Cardiac muscle cell (in vitro differentiated cells and primary cell): ENCODE data around the gene LSM14B. TPM values are rescaled to one million over a fixed set of nuclear protein-coding genes. Genes with fewer than 3 reads are reported as not detected.
A peak's percentile ranks its signal among the peaks of the same experiment; 100 is the strongest.

ENCODE experiments used
- DNase-seq, 2 donors: peaks; one replicate each; pipeline versions ENCODE4 v3.0.0 to v3.0.0-alpha.2; 2010 to 2017; ENCODE audit warnings: low read depth in 1 of 2, low spot score in 1 of 2
- H3K27ac ChIP-seq: fragments of 200-600 bp; sonication (generic); 2 replicates; pipeline ENCODE4 v1.5.1; 2016
- H3K27me3 ChIP-seq: fragments of 200-600 bp; sonication (generic); 2 replicates; pipeline ENCODE4 v1.6.0; 2016; ENCODE audit warnings: control low read depth
- H3K36me3 ChIP-seq: fragments of 200-600 bp; sonication (generic); 2 replicates; pipeline ENCODE4 v1.5.1; 2016; ENCODE audit warnings: control low read depth
- H3K4me1 ChIP-seq: fragments of 200-600 bp; sonication (generic); 2 replicates; pipeline ENCODE4 v1.8.1; 2017; ENCODE audit warnings: low read depth, mild to moderate bottlenecking, mixed run types
- H3K4me3 ChIP-seq: fragments of 200-600 bp; sonication (generic); 2 replicates; pipeline ENCODE4 v1.5.1; 2016; ENCODE audit warnings: mild to moderate bottlenecking
- H3K9me3 ChIP-seq: fragments of 200-600 bp; sonication (generic); 2 replicates; pipeline ENCODE4 v1.5.1; 2017; ENCODE audit warnings: low read depth, mild to moderate bottlenecking, control low read depth
- CTCF ChIP-seq: IDR thresholded peaks from 2 replicates; pipeline ENCODE4 v1.5.1; 2012; ENCODE audit warnings: low read depth, mild to moderate bottlenecking, low read length
- polyA plus RNA-seq: library from polyadenylated mRNA; unstranded; fragments of >200 nt; fragmentation: Nextera tagmentation; extraction: Ambion mirVana; gene quantifications from 2 replicates; pipeline ENCODE4 v1.2.1, GENCODE V29; 2016
- total RNA-seq: library from RNA; depleted of rRNA; stranded (reverse); fragments of >200 nt; gene quantifications from 2 replicates; pipeline ENCODE4 v1.2.3, GENCODE V29; 2016

The LSM14B gene
- total and polyA plus RNA-seq, 2 experiments from 2014 or later: 6.5 to 71.8 TPM

- Histone ChIP-seq H3K4me3 (no peak overlapping the region), H3K4me1 (peaks cover 3% of the 10 kb centered on the region), H3K9me3 (no peaks in the 10 kb centered on the region), H3K36me3 (peaks cover 71% of the 10 kb centered on the region), H3K27me3 (no peaks in the 10 kb centered on the region), H3K27ac (peak overlapping the region; percentile 68)
- DNase-seq: peak; percentile 77 to 80
- TF ChIP-seq CTCF: peak; percentile 92
Observed at GRCh38 chr20:62136283-62137091, 14.2 kb downstream of the LSM14B start.

- H3K9me3 ChIP-seq: no peaks in the 10 kb centered on the region
- no peak for DNase-seq
- no peaks in the 10 kb centered on the region for H3K27me3 ChIP-seq
- H3K27ac ChIP-seq: peak overlapping the region; percentile 35
- no peak overlapping the region for H3K4me3 ChIP-seq
- TF ChIP-seq CTCF: no peak
- H3K36me3 ChIP-seq: peaks cover 65% of the 10 kb centered on the region
- peaks cover 5% of the 10 kb centered on the region for H3K4me1 ChIP-seq
Observed at GRCh38 chr20:62137092-62137384, 14.8 kb downstream of the LSM14B start.

- Histone ChIP-seq H3K27ac (peak overlapping the region; percentile 35), H3K9me3 (no peaks in the 10 kb centered on the region), H3K4me3 (no peak overlapping the region), H3K36me3 (peaks cover 61% of the 10 kb centered on the region), H3K27me3 (no peaks in the 10 kb centered on the region), H3K4me1 (peaks cover 5% of the 10 kb centered on the region)
- no peak for TF ChIP-seq CTCF
- no peak for DNase-seq
Observed at GRCh38 chr20:62137478-62138203, 15.4 kb downstream of the LSM14B start.

GRCh38 chr20:62138204-62138543 lies 15.9 kb downstream of the LSM14B start:
- H3K4me1 ChIP-seq: peaks cover 5% of the 10 kb centered on the region
- no peak for TF ChIP-seq CTCF
- peaks cover 61% of the 10 kb centered on the region for H3K36me3 ChIP-seq
- no peak overlapping the region for H3K27ac ChIP-seq
- H3K9me3 ChIP-seq: no peaks in the 10 kb centered on the region
- DNase-seq: no peak
- no peaks in the 10 kb centered on the region for H3K27me3 ChIP-seq
- no peak overlapping the region for H3K4me3 ChIP-seq

GRCh38 chr20:62138912-62139311 lies 16.6 kb downstream of the LSM14B start:
- Histone ChIP-seq H3K4me1 (peaks cover 5% of the 10 kb centered on the region), H3K4me3 (no peak overlapping the region), H3K27me3 (no peaks in the 10 kb centered on the region), H3K36me3 (peaks cover 60% of the 10 kb centered on the region), H3K27ac (peak overlapping the region; percentile 35), H3K9me3 (no peaks in the 10 kb centered on the region)
- DNase-seq: no peak
- TF ChIP-seq CTCF: no peak
